GM23248 (cell line): Measurements from ENCODE around the gene ARHGEF7.

Experiments used
- EZH2 ChIP-seq: fragments of 200-600 bp; sonication (generic); IDR thresholded peaks from 2 replicates; pipeline ENCODE4 v1.6.1; 2018; ENCODE audit warnings: antibody characterized with exemption, mild to moderate bottlenecking; ENCODE audit not compliant: insufficient read depth, poor library complexity, severe bottlenecking
- EZH2phosphoT487 ChIP-seq: fragments of 200-600 bp; sonication (generic); IDR thresholded peaks from 2 replicates; pipeline ENCODE4 v1.6.1; 2018; ENCODE audit warnings: antibody characterized with exemption, moderate library complexity, mild to moderate bottlenecking, low read depth; ENCODE audit not compliant: insufficient read depth

DNA sequence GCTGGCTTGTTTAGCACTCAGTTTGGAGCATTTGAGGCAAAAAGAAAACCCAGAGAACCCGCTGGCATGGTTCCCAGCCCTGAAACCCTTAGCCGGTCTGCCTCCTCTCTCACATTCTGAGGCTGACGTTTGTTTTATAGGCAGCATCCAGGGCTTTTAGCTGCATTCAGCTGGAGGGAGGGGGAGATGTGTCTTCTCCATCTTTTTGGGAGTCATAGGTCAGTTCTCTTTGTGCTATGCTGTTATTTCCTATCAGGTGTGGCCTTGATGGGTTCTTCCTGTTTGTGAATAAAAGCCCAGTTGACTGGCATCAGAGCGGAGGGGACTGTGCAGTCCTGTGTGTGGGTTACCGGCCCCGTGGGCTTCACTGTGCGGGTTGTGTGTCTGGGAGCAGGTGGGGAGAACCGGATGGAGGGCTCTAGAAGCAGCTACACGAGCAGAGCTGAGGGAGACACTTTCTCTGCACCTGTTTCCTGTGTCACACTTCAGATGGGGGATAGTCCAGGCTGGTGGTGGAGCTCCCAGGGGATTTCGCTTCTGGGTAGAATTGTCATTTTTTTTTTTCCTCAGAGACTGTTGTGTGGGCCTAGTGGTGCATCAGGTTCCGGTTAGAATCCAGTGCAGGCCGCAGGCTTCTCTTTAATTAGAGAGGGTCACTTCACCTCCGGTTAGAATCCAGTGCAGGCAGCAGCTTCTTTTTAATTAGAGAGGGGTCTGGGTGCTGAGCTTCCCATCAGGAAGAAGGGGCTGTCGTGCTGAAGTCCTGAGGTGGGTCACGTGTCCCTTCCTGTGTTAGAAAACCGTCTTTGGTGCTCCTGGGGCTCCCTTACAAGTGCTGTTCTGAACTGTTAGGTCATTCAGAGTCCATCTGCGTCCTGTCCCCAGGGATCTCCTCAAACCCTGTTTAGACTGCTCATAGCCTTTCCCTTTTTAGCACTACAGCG, 69.6 kb downstream of the ARHGEF7 start:
- no peak for TF ChIP-seq EZH2
- TF ChIP-seq EZH2phosphoT487, result no peak
